ENCODE data around the gene GCGR. TPM values are rescaled to one million over a fixed set of nuclear protein-coding genes. Genes with fewer than 3 reads are reported as not detected.
A peak's percentile ranks its signal among the peaks of the same experiment; 100 is the strongest.

GCGR gene
- polyA plus RNA-seq, 1 donor (not counting 4 experiments of a cell fraction or from before 2014, with no cell fraction given): not detected

DNA sequence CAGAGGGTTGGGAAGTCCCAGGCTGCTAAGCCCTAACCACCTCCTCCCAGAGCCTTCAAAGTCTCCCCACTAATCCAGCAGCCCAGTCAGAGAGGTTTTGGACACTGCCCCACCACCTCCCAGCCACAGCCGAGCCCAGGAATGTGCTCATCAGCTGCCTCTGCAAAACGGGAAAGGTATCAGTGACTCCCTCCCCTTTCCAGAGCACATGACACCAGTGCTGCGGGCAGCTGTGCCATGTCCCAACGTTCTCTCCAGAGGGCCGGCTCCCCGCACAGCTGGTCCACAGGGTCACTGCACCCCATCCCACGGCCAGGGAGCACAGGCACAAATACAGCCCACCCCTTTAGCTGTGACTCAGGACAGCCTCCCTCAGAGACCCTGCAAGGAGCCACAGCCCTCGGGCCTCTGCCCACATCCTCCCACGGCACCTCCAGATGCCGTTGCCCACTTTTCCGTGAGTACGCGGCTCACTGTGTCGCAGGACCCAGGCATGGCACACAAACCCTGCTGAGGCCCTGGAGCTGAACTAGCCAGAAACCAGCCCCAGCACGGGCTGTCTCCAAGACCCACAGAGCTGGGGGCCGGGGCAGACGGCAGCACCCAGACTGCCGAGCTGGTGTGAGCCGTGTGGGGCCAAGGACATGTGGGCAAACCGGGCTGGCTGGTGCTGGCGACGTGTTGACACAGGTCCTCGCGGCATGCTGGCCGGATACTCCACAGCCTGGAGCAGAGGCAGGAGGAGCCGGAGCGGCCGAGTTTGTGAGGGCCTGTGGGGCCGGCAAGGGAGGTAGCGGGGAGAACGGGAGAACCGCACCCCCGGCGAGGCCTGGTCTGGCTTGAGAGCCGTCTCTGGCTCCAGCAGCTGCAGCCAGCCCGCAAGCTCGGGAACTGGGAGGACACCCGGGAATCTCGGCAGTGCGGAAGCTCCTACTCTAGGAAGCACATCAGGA, 37.2 kb downstream of the GCGR start:
- Histone ChIP-seq H3K9me3 (ENCODE audit: control insufficient read depth, low read depth, low read length) (no peaks in the 10 kb centered on the region), H2AFZ (ENCODE audit: control insufficient read depth, low read length) (peak overlapping the region; percentile 59), H3K9ac (ENCODE audit: control insufficient read depth, extremely low read depth, insufficient read depth, low read length) (peak overlapping the region; percentile 67), H3K4me3 (ENCODE audit: control insufficient read depth in 2 of 3, extremely low read depth in 1 of 3, insufficient read depth in 2 of 3, low read depth in 1 of 3, low read length in 3 of 3) (peak overlapping the region in 2 of 3 experiments; percentile 8 to 35), H3K79me2 (ENCODE audit: control insufficient read depth, insufficient read depth, low read length) (no peaks in the 10 kb centered on the region), H3K9me1 (ENCODE audit: control insufficient read depth, extremely low read depth, insufficient read depth, low read length) (no peaks in the 10 kb centered on the region), H3K27me3 (ENCODE audit: control insufficient read depth, extremely low read depth, insufficient read depth, low read length) (no peaks in the 10 kb centered on the region), H3K4me1 (ENCODE audit: control insufficient read depth, extremely low read depth, insufficient read depth, low read length) (peaks cover 36% of the 10 kb centered on the region), H3K36me3 (ENCODE audit: control insufficient read depth in 2 of 2, extremely low read depth in 1 of 2, insufficient read depth in 2 of 2, low read length in 2 of 2) (peaks cover 27 to 36% of the 10 kb centered on the region in 2 experiments), H4K20me1 (ENCODE audit: control insufficient read depth, extremely low read depth, insufficient read depth, low read length) (peaks cover 2% of the 10 kb centered on the region), H3K27ac (ENCODE audit: control insufficient read depth, insufficient read depth, low read length) (peak overlapping the region; percentile 71), H3K4me2 (ENCODE audit: control insufficient read depth, extremely low read depth, insufficient read depth, low read depth, low read length) (peak overlapping the region; percentile 76)
- TF ChIP-seq EZH2 (IDR thresholded peaks at IDR 0.05; ENCODE audit: low read length): no peak
- TF ChIP-seq, protein P1, sequence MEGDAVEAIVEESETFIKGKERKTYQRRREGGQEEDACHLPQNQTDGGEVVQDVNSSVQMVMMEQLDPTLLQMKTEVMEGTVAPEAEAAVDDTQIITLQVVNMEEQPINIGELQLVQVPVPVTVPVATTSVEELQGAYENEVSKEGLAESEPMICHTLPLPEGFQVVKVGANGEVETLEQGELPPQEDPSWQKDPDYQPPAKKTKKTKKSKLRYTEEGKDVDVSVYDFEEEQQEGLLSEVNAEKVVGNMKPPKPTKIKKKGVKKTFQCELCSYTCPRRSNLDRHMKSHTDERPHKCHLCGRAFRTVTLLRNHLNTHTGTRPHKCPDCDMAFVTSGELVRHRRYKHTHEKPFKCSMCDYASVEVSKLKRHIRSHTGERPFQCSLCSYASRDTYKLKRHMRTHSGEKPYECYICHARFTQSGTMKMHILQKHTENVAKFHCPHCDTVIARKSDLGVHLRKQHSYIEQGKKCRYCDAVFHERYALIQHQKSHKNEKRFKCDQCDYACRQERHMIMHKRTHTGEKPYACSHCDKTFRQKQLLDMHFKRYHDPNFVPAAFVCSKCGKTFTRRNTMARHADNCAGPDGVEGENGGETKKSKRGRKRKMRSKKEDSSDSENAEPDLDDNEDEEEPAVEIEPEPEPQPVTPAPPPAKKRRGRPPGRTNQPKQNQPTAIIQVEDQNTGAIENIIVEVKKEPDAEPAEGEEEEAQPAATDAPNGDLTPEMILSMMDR (optimal IDR thresholded peaks at IDR 0.05 in 1 of 3, IDR thresholded peaks at IDR 0.05 in 1 of 3, conservative IDR thresholded peaks at IDR 0.05 in 1 of 3; ENCODE audit: extremely low read depth in 1 of 3, insufficient read depth in 2 of 3, low read length in 3 of 3): no peak
- peak; percentile 59 for FAIRE-seq
- dilution Hi-C loops (cut with MboI; ENCODE audit: extremely low pct_ligation_motif_present, low sequenced_read_pairs): no loop called here
- peak; percentile 65 for DNase-seq (ENCODE audit: low read depth, low spot score)

DNA sequence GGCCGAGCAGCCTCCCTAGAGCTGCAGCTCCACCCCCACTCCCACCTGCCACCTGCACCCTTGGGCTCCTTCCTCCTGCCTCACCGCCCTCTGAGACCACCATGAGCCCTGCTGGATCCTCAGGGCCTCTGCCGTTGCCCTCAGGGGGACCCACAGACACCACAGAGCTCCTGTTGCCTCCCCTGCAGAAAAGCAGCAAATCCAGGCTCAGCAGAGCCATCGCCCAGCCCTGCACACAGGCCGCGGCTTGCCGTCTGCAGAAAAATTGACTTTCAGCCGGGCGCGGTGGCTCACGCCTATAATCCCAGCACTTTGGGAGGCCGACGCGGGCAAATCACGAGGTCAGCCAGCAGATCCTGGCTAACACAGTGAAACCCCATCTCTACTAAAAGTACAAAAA, 37.9 kb downstream of the GCGR start:
- FAIRE-seq (no peak), DNase-seq (ENCODE audit: low read depth, low spot score) (no peak)
- no peak for TF ChIP-seq EZH2 (IDR thresholded peaks at IDR 0.05; ENCODE audit: low read length)
- TF ChIP-seq, protein P1 (optimal IDR thresholded peaks at IDR 0.05 in 1 of 3, IDR thresholded peaks at IDR 0.05 in 1 of 3, conservative IDR thresholded peaks at IDR 0.05 in 1 of 3; ENCODE audit: extremely low read depth in 1 of 3, insufficient read depth in 2 of 3, low read length in 3 of 3): no peak
- peaks cover 2% of the 10 kb centered on the region for H4K20me1 ChIP-seq (ENCODE audit: control insufficient read depth, extremely low read depth, insufficient read depth, low read length)
- H3K9ac ChIP-seq (ENCODE audit: control insufficient read depth, extremely low read depth, insufficient read depth, low read length): peak overlapping the region; percentile 67
- dilution Hi-C loops (cut with MboI; ENCODE audit: extremely low pct_ligation_motif_present, low sequenced_read_pairs): no loop called here
- no peaks in the 10 kb centered on the region for H3K79me2 ChIP-seq (ENCODE audit: control insufficient read depth, insufficient read depth, low read length)
- H2AFZ ChIP-seq (ENCODE audit: control insufficient read depth, low read length): no peak overlapping the region
- H3K9me1 ChIP-seq (ENCODE audit: control insufficient read depth, extremely low read depth, insufficient read depth, low read length): no peaks in the 10 kb centered on the region
- peak overlapping the region in 2 of 3 experiments; percentile 16 to 31 for H3K4me3 ChIP-seq (ENCODE audit: control insufficient read depth in 2 of 3, extremely low read depth in 1 of 3, insufficient read depth in 2 of 3, low read depth in 1 of 3, low read length in 3 of 3)
- no peaks in the 10 kb centered on the region for H3K9me3 ChIP-seq (ENCODE audit: control insufficient read depth, low read depth, low read length)
- no peaks in the 10 kb centered on the region for H3K27me3 ChIP-seq (ENCODE audit: control insufficient read depth, extremely low read depth, insufficient read depth, low read length)
- H3K4me1 ChIP-seq (ENCODE audit: control insufficient read depth, extremely low read depth, insufficient read depth, low read length): peaks cover 36% of the 10 kb centered on the region
- peaks cover 33 to 43% of the 10 kb centered on the region in 2 experiments for H3K36me3 ChIP-seq (ENCODE audit: control insufficient read depth in 2 of 2, extremely low read depth in 1 of 2, insufficient read depth in 2 of 2, low read length in 2 of 2)
- H3K27ac ChIP-seq (ENCODE audit: control insufficient read depth, insufficient read depth, low read length): peak overlapping the region; percentile 71
- peak overlapping the region; percentile 76 for H3K4me2 ChIP-seq (ENCODE audit: control insufficient read depth, extremely low read depth, insufficient read depth, low read depth, low read length)

All from keratinocyte (primary cell).